ENCODE measurements around the gene CCR2. TPM values are rescaled to one million over a fixed set of nuclear protein-coding genes. Genes with fewer than 3 reads are reported as not detected.

Gene CCR2
- total and polyA plus RNA-seq, 2 experiments from 2014 or later, result not detected

DNA sequence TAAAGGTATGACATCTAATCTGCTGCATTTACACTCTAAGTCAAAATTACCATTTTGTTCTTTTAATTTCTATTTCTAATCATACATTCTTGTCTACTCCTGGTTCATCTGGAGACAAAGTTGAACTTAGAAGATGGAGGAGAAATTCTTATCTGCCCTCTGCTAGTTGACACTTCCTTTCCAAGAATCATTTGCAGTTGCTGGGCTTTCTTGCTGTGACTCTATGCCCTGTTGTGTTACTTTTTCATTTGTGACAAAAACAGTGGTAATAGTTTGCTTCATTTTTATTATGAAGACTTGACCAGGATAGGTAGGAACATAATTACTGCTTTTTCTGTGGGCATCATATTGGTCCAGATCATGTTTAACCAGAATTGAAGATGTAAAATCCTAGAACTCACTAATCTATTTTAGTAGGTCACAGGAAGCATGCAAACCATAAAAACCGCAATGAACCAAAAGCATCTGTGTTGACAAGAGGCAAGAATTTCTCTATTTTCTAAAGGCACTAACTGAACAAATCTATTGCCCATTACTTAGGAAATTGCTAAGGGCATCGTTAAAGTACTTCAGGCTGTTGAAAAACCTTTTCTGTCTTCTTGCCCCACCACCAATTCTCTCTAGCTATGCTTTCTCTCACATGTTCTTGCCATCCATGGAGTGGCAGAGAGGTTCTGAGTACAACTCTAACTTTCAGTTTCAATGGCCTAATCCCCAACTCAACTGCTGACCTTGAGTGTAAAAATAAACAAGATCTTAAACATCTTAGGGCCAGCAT lies 4.2 kb upstream of the CCR2 start:
- no peak overlapping the region for H3K27ac ChIP-seq (ENCODE audit: low read depth)
- TF ChIP-seq POLR2AphosphoS5 (IDR thresholded peaks at IDR 0.05; ENCODE audit: low read depth) (no peak), EZH2 (IDR thresholded peaks at IDR 0.05; ENCODE audit: low read depth, unreplicated experiment) (no peak)
- no peak overlapping the region for H3K4me2 ChIP-seq
- H3K79me2 ChIP-seq (replicated peaks; ENCODE audit: insufficient read depth), result no peaks in the 10 kb centered on the region
- no peak overlapping the region for H3K4me3 ChIP-seq
- Mint-ChIP-seq H3K9me3 (peaks cover 25% of the 10 kb centered on the region; the same call in 2 of the 3 replicates), H3K4me1 (peaks cover 6% of the 10 kb centered on the region; the same call in 2 of the 3 replicates), H3K36me3 (ENCODE audit: low read depth) (peaks cover 4% of the 10 kb centered on the region; the same call in 1 of the 3 replicates), H3K27me3 (ENCODE audit: insufficient read depth, low read depth, poor library complexity) (peaks cover 4% of the 10 kb centered on the region), H3K27ac (no peak overlapping the region), H3K4me3 (no peak overlapping the region)
- ATAC-seq, result no peak
- H2AFZ ChIP-seq, result no peak overlapping the region
- H4K20me1 ChIP-seq (replicated peaks; ENCODE audit: insufficient read depth), result no peaks in the 10 kb centered on the region
- H3K36me3 ChIP-seq (ENCODE audit: insufficient read depth), result no peaks in the 10 kb centered on the region
- peaks cover 6% of the 10 kb centered on the region; the same call in 1 of the 2 replicates for H3K9me2 ChIP-seq (ENCODE audit: insufficient read depth)
- DNase-seq (ENCODE audit: low spot score), result no peak
- H3F3A ChIP-seq (replicated peaks; ENCODE audit: low read depth), result no peaks in the 10 kb centered on the region
- no peaks in the 10 kb centered on the region for H3K27me3 ChIP-seq (ENCODE audit: insufficient read depth)
- H3K4me1 ChIP-seq (ENCODE audit: insufficient read depth), result peaks cover 4% of the 10 kb centered on the region; the same call in 1 of the 2 replicates

- ATAC-seq (no peak), DNase-seq (ENCODE audit: low spot score) (no peak)
- H3K36me3 Mint-ChIP-seq (ENCODE audit: low read depth), result peaks cover 4% of the 10 kb centered on the region; the same call in 1 of the 3 replicates
- Histone ChIP-seq H3K4me3 (no peak overlapping the region), H2AFZ (no peak overlapping the region), H3K4me2 (no peak overlapping the region), H3K9me2 (ENCODE audit: insufficient read depth) (peaks cover 6% of the 10 kb centered on the region; the same call in 1 of the 2 replicates), H3K4me1 (ENCODE audit: insufficient read depth) (peaks cover 4% of the 10 kb centered on the region; the same call in 1 of the 2 replicates), H3K36me3 (ENCODE audit: insufficient read depth) (no peaks in the 10 kb centered on the region), H3F3A (replicated peaks; ENCODE audit: low read depth) (no peaks in the 10 kb centered on the region), H4K20me1 (replicated peaks; ENCODE audit: insufficient read depth) (no peaks in the 10 kb centered on the region), H3K27ac (ENCODE audit: low read depth) (no peak overlapping the region), H3K27me3 (ENCODE audit: insufficient read depth) (no peaks in the 10 kb centered on the region), H3K79me2 (replicated peaks; ENCODE audit: insufficient read depth) (no peaks in the 10 kb centered on the region)
- peaks cover 6% of the 10 kb centered on the region; the same call in 2 of the 3 replicates for H3K4me1 Mint-ChIP-seq
- peaks cover 25% of the 10 kb centered on the region; the same call in 2 of the 3 replicates for H3K9me3 Mint-ChIP-seq
- peaks cover 4% of the 10 kb centered on the region for H3K27me3 Mint-ChIP-seq (ENCODE audit: insufficient read depth, low read depth, poor library complexity)
- H3K4me3 Mint-ChIP-seq, result no peak overlapping the region
- H3K27ac Mint-ChIP-seq, result no peak overlapping the region
- TF ChIP-seq EZH2 (IDR thresholded peaks at IDR 0.05; ENCODE audit: low read depth, unreplicated experiment), result no peak
- no peak for TF ChIP-seq REST (IDR thresholded peaks at IDR 0.05; ENCODE audit: unreplicated experiment)
- TF ChIP-seq POLR2AphosphoS5 (IDR thresholded peaks at IDR 0.05; ENCODE audit: low read depth), result no peak
- no peak for TF ChIP-seq EZH2phosphoT487 (IDR thresholded peaks at IDR 0.05; ENCODE audit: unreplicated experiment)
- no peak for TF ChIP-seq CREB1 (CRISPR knock-in tag; IDR thresholded peaks at IDR 0.05; ENCODE audit: low read depth)
- TF ChIP-seq NANOG (IDR thresholded peaks at IDR 0.05; ENCODE audit: borderline replicate concordance), result no peak
- TF ChIP-seq ZNF462 (CRISPR knock-in tag; IDR thresholded peaks at IDR 0.05), result no peak
- no peak for TF ChIP-seq STAT1 (IDR thresholded peaks at IDR 0.05; ENCODE audit: unreplicated experiment)
- no peak for TF ChIP-seq ETS1 (IDR thresholded peaks at IDR 0.05)
Observed at GRCh38 chr3:46350262-46350565, 3.7 kb upstream of the CCR2 start.

Measured in GM23338 (cell line).